Fibroblast of skin of right biceps (primary cell): Measurements from ENCODE around the gene KBTBD8.

Source experiments
- DNase-seq: peaks from one replicate; pipeline ENCODE4 v3.0.0-alpha.2; 2013

The KBTBD8 gene

GRCh38 chr3:67044295-67044694 lies 46.2 kb downstream of the KBTBD8 start:
- peak; percentile 19 for DNase-seq

- peak; percentile 6 for DNase-seq
Measured at GRCh38 chr3:67044955-67045354, 46.8 kb downstream of the KBTBD8 start.

GRCh38 chr3:67045711-67046465 lies 47.8 kb downstream of the KBTBD8 start:
- no peak for DNase-seq

GRCh38 chr3:67047051-67047450 lies 48.9 kb downstream of the KBTBD8 start:
- no peak for DNase-seq

GRCh38 chr3:67048067-67048714 lies 50.1 kb downstream of the KBTBD8 start:
- no peak for DNase-seq

GRCh38 chr3:67048715-67049074 lies 50.6 kb downstream of the KBTBD8 start:
- no peak for DNase-seq

GRCh38 chr3:67059443-67059842 lies 61.3 kb downstream of the KBTBD8 start:
- DNase-seq, result no peak
